Smooth muscle cell of the brain vasculature (primary cell): ENCODE measurements around the gene ODC1.

ENCODE experiments used
- DNase-seq: peaks from one replicate; pipeline ENCODE4 v3.0.0-alpha.2; 2012; ENCODE audit warnings: low read depth, low spot score

Gene ODC1

DNA sequence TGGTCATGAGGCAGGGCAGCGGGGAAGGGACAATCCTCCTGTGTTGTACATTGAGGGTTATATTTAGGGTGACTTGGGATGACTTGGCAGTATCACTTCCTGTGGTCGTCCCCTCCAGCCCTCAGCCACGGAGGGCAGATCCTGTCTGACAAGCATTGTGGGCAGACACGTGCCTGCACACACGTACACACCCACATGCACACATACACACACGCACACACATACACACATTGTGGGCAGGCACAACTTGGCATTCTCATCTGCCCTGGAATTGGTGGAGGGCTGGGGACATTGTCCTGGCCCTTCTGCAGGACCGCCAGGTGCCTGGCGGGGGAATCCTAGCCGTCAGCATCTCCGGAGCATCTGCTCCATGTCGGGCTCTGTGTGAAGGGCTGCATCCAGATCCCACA lies 47.6 kb downstream of the ODC1 start:
- no peak for DNase-seq

DNA sequence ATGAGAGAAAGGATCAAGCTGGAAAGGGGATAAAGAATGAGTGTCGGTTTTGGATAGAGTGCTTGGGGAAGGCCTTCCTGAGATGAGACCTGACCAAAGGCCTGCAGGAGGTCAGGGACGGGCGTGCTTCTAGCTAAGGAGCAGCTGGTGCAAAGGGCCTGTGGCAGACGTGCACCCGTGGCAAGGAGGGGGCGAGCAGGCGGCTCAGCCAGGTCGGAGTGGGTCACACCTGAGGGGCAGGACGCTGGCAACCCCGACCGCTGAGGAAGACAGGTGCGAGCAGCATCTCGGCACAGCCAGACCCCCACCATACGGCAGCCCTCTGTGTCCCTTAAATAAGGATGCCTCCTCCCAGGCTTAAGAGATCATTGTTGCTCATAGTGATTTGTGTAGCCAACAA lies 48.1 kb downstream of the ODC1 start:
- no peak for DNase-seq

- DNase-seq, result no peak
These were observed 48.8 kb downstream of the ODC1 start for GRCh38 chr2:10399358-10399757.

- DNase-seq, result no peak
These were observed 49.6 kb downstream of the ODC1 start for GRCh38 chr2:10398496-10398895.

DNA sequence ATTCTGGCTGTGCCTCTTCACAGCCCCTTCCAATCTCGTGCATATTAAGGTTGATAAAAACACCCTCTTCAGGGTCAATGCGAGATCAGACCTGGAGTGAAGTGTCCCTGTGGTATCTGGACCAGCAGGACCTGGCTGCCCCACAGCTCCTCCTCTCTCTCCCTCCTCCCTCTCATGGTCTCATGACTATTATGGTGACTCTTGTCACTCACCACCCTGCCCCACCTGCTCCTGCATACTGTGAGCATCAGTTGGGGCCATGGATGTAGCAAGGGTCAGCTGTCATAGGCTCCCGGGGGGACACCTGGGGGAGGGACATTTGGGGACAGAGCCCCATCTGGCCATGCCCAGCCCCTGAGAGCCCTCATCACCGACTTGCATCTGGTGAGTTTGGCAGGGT lies 50.2 kb downstream of the ODC1 start:
- no peak for DNase-seq

DNA sequence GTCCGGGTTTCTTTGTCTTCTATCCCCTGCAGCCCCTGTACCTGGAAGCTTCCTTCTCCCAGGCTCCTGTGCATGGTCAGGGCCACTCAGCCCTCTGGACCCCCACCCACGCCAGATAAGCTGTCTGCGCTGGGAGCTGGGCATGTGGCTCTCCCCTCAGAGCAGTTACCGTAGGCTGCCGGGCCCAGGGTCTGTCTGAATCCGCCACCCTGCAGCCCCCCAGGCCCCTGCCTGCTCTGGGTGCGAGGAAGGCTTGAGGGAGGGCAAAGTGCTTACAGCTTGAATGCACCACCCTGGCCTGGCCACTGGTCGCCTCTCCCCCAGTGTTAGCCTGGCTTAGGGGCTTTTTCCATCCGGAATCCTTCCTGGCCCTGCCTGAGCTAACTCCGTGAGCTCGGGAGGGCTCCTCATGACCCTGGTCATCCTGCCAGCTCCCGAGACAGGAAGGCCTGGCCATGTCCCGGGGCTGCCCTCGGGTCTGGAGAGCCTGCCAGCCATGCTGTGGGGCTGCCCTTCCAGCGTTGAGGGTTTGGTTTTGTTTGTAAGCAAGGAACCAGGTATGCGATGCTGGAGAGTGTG lies 50.7 kb downstream of the ODC1 start:
- no peak for DNase-seq

- no peak for DNase-seq
These were observed 51.7 kb downstream of the ODC1 start for GRCh38 chr2:10396464-10396863.

- no peak for DNase-seq
These were observed 52.2 kb downstream of the ODC1 start for GRCh38 chr2:10395893-10396292.

- no peak for DNase-seq
These were observed 54.5 kb downstream of the ODC1 start for GRCh38 chr2:10393640-10393982.

- no peak for DNase-seq
These were observed 55.0 kb downstream of the ODC1 start for GRCh38 chr2:10392951-10393639.

DNA sequence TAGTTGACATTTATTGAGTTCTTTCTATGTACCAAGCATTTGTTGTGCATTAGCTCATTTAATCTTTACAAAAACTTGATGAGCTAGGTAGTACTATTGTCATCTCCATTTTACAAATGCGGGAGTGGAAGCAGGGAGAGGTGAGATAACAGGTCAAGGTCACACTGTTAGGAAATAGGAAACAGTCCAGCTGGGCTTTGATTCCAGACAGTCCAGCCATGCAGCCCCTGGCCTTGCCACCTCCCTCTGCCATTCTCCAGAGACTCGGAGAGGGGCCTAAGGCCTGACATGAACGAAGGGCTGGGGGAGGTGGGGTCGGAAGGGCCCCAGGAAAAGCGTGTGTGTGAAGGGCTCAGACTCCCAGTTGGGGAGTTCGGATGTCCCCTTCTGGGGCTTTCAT lies 55.6 kb downstream of the ODC1 start:
- no peak for DNase-seq

DNA sequence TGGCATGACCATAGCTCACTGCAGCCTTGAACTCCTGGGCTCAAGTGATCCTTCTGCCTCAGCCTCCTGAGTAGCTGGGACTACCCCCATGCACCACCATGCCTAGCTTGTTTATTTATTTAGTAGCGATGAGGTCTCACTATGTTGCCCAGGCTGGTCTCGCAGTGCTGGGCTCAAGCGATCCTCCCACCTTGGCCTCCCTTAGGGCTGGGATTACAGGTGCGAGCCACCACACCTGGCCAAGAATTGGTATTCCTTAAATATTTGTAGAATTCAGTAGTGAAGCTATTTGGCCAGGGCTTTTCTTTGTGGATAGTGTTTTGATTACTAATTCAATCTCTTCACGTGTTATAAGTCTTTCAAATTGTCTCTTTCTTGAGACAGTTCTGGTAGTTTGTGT lies 56.0 kb downstream of the ODC1 start:
- no peak for DNase-seq

GRCh38 chr2:10390369-10390801 lies 57.7 kb downstream of the ODC1 start:
- DNase-seq, result no peak
